Uterus (tissue), 2 donors: Measurements from ENCODE around the gene SRA1.

Experiments
- CTCF ChIP-seq, 4 experiments: fragments of 200-600 bp in 2 of 4; fragments of 450-650 bp in 2 of 4; sonication (generic) in 2 of 4; IDR thresholded peaks; one replicate each; pipeline ENCODE4 v1.5.1; 2016 to 2019; ENCODE audit warnings: antibody characterized with exemption in 4 of 4, mild to moderate bottlenecking in 2 of 4, moderate library complexity in 1 of 4
- POLR2A ChIP-seq, 2 donors: fragments of 450-650 bp; IDR thresholded peaks; one replicate each; pipeline ENCODE4 v1.6.1; 2016; ENCODE audit warnings: antibody characterized with exemption in 2 of 2, mild to moderate bottlenecking in 1 of 2, moderate library complexity in 1 of 2

- TF ChIP-seq POLR2A (IDR thresholded peaks at IDR 0.05) (no peak), CTCF (IDR thresholded peaks at IDR 0.05) (no peak)
Observed at GRCh38 chr5:140565024-140565779, 7.9 kb upstream of the SRA1 start.
